HepG2 (cell line): ENCODE results near the gene HSD3B7. TPM values are rescaled to one million over a fixed set of nuclear protein-coding genes. Genes with fewer than 3 reads are reported as not detected.
A peak's percentile ranks its signal among the peaks of the same experiment; 100 is the strongest.

ENCODE experiments used
- BHLHE40 ChIP-seq: IDR thresholded peaks from 2 replicates; pipeline ENCODE4 v1.6.1; 2011; ENCODE audit warnings: low read length, improper control_type of control experiment
- CBX1 ChIP-seq: IDR thresholded peaks from one replicate; pipeline ENCODE4 v1.6.1; 2016; ENCODE audit warnings: antibody characterized with exemption, low read depth
- ESRRA ChIP-seq: sonication (generic); formaldehyde crosslinking; IDR thresholded peaks from 2 replicates; pipeline ENCODE4 v1.5.1; 2020; ENCODE audit warnings: mild to moderate bottlenecking, low read depth, missing genetic modification reagents
- FUBP1 ChIP-seq: sonication (generic); formaldehyde crosslinking; IDR thresholded peaks from 2 replicates; pipeline ENCODE4 v1.5.1; 2020; ENCODE audit warnings: missing genetic modification reagents, mild to moderate bottlenecking, borderline replicate concordance
- GPN1 ChIP-seq: sonication (generic); formaldehyde crosslinking; IDR thresholded peaks from 2 replicates; pipeline ENCODE4 v1.5.1; 2020; ENCODE audit warnings: missing genetic modification reagents, borderline replicate concordance
- MTA1 ChIP-seq: sonication (generic); formaldehyde crosslinking; IDR thresholded peaks from 2 replicates; pipeline ENCODE4 v1.4.0; 2020; ENCODE audit warnings: missing genetic modification reagents, mild to moderate bottlenecking, borderline replicate concordance
- PPARG ChIP-seq: conservative IDR thresholded peaks from 2 replicates; pipeline ENCODE4 v1.6.1; 2016; ENCODE audit warnings: missing biosample characterization, missing genetic modification reagents
- SMARCE1 ChIP-seq: fragments of 450-650 bp; IDR thresholded peaks from 2 replicates; pipeline ENCODE4 v1.6.1; 2017; ENCODE audit warnings: borderline replicate concordance
- THAP11 ChIP-seq: IDR thresholded peaks from 2 replicates; pipeline ENCODE4 v1.6.1; 2016; ENCODE audit warnings: missing biosample characterization, missing genetic modification reagents
- TIGD3 ChIP-seq: sonication (generic); formaldehyde crosslinking; IDR thresholded peaks from 2 replicates; pipeline ENCODE4 v1.5.1; 2020; ENCODE audit warnings: mild to moderate bottlenecking, missing genetic modification reagents, borderline replicate concordance
- ZMYM2 ChIP-seq: sonication (generic); formaldehyde crosslinking; IDR thresholded peaks from 2 replicates; pipeline ENCODE4 v1.8.0; 2022; ENCODE audit warnings: mild to moderate bottlenecking, missing genetic modification reagents
- ZNF275 ChIP-seq: sonication (generic); formaldehyde crosslinking; IDR thresholded peaks from 2 replicates; pipeline ENCODE4 v1.8.0; 2022; ENCODE audit warnings: missing genetic modification reagents, mild to moderate bottlenecking, inconsistent platforms, borderline replicate concordance
- ZNF317 ChIP-seq: sonication (generic); formaldehyde crosslinking; IDR thresholded peaks from 2 replicates; pipeline ENCODE4 v1.5.0; 2020; ENCODE audit warnings: mild to moderate bottlenecking, missing genetic modification reagents
- ZNF331 ChIP-seq: sonication (generic); formaldehyde crosslinking; IDR thresholded peaks from 2 replicates; pipeline ENCODE4 v1.4.0; 2020; ENCODE audit warnings: missing genetic modification reagents
- ZNF547 ChIP-seq: sonication (generic); formaldehyde crosslinking; IDR thresholded peaks from 2 replicates; pipeline ENCODE4 v1.5.1; 2020; ENCODE audit warnings: mild to moderate bottlenecking, missing genetic modification reagents
- ZNF589 ChIP-seq: sonication (generic); formaldehyde crosslinking; conservative IDR thresholded peaks from 2 replicates; pipeline ENCODE4 v1.8.0; 2022; ENCODE audit warnings: mild to moderate bottlenecking, moderate library complexity, missing genetic modification reagents
- ZNF780A ChIP-seq: sonication (generic); formaldehyde crosslinking; IDR thresholded peaks from 2 replicates; pipeline ENCODE4 v1.8.0; 2022; ENCODE audit warnings: mild to moderate bottlenecking, missing genetic modification reagents, moderate library complexity
- ZNF788 ChIP-seq: sonication (generic); formaldehyde crosslinking; IDR thresholded peaks from 2 replicates; pipeline ENCODE4 v1.5.0; 2020; ENCODE audit warnings: mild to moderate bottlenecking, missing genetic modification reagents, borderline replicate concordance
- ZNF879 ChIP-seq: sonication (generic); formaldehyde crosslinking; IDR thresholded peaks from 2 replicates; pipeline ENCODE4 v1.8.1; 2023; ENCODE audit warnings: missing genetic modification reagents
- polyA plus RNA-seq, 8 experiments: library from polyadenylated mRNA; depleted of rRNA in 3 of 8; stranded (reverse) in 7 of 8; unstranded in 1 of 8; fragments of >200 nt; fragmentation: Illumina TruSeq in 4 of 8; extraction: Trizol in 4 of 8; gene quantifications; 2 replicates each; pipeline versions ENCODE4 v1.2.1 to v1.2.3, GENCODE V29; 2011 to 2016; ENCODE audit warnings: low read depth in 4 of 8, missing spikeins in 1 of 8, mixed read lengths in 1 of 8; ENCODE audit not compliant: insufficient read depth in 1 of 8
- total RNA-seq, 5 experiments: library from RNA; depleted of rRNA; stranded (reverse); fragments of >200 nt; fragmentation: Illumina TruSeq; extraction: Trizol; gene quantifications; 2 replicates each; pipeline ENCODE4 v1.2.3, GENCODE V29; 2016; ENCODE audit warnings: low read depth in 1 of 5

The HSD3B7 gene
- total and polyA plus RNA-seq, 2 of the 13 experiments (the other 11 are each of a cell fraction or from before 2014, with no cell fraction given): 32.9 to 69.7 TPM

GRCh38 chr16:30953511-30954124 is 31.4 kb upstream of the HSD3B7 start (continued):
- TF ChIP-seq FUBP1 (CRISPR knock-in tag) (no peak), CBX1 (no peak), ZNF275 (no peak), GPN1 (CRISPR knock-in tag) (peak; percentile 29; the same call in 1 of the 2 replicates), ZNF331 (peak; percentile 79; the same call in 1 of the 2 replicates), TIGD3 (CRISPR knock-in tag) (no peak), SMARCE1 (no peak), BHLHE40 (0 out of 2 replicates have a peak, but pooled peaks have one; percentile 41), PPARG (peak; percentile 89), ZNF547 (CRISPR knock-in tag) (peak; percentile 72; the same call in 1 of the 2 replicates), ESRRA (CRISPR knock-in tag) (peak; percentile 80), ZNF788 (CRISPR knock-in tag) (no peak; the same call in 1 of the 2 replicates), MTA1 (CRISPR knock-in tag) (peak; percentile 37; the same call in 1 of the 2 replicates), ZMYM2 (CRISPR knock-in tag) (no peak), THAP11 (CRISPR knock-in tag) (peak; percentile 67), ZNF780A (no peak), ZNF317 (no peak), ZNF879 (CRISPR knock-in tag) (peak; percentile 9; the same call in 1 of the 2 replicates), ZNF589 (no peak)
